Kidney epithelial cell (primary cell): ENCODE data around the gene SYNE1. TPM values are rescaled to one million over a fixed set of nuclear protein-coding genes. Genes with fewer than 3 reads are reported as not detected.
A peak's percentile ranks its signal among the peaks of the same experiment; 100 is the strongest.

ENCODE experiments used
- DNase-seq: peaks from one replicate; pipeline ENCODE4 v3.0.0-alpha.2; 2010; ENCODE audit warnings: low read depth
- H3K27me3 ChIP-seq: 2 replicates; pipeline ENCODE4 v1.6.0; 2011; ENCODE audit warnings: low read length; ENCODE audit not compliant: control insufficient read depth, insufficient read depth
- H3K36me3 ChIP-seq: 2 replicates; pipeline ENCODE4 v1.5.1; 2011; ENCODE audit warnings: low read length; ENCODE audit not compliant: control insufficient read depth, insufficient read depth
- H3K4me3 ChIP-seq: 2 replicates; pipeline ENCODE4 v1.5.1; 2011; ENCODE audit warnings: low read depth, mild to moderate bottlenecking, control low read depth, low read length
- CTCF ChIP-seq: IDR thresholded peaks from 2 replicates; pipeline ENCODE4 v1.5.1; 2011; ENCODE audit warnings: mild to moderate bottlenecking, moderate library complexity, low read length, control low read depth, inconsistent platforms; ENCODE audit not compliant: insufficient read depth, poor library complexity, severe bottlenecking
- total RNA-seq: library from RNA; depleted of rRNA; stranded (reverse); fragments of >200 nt; gene quantifications from 2 replicates; pipeline ENCODE4 v1.2.3, GENCODE V29; 2015

Gene SYNE1
- total RNA-seq, 1 donor from 2014 or later = 43.1 TPM

DNA sequence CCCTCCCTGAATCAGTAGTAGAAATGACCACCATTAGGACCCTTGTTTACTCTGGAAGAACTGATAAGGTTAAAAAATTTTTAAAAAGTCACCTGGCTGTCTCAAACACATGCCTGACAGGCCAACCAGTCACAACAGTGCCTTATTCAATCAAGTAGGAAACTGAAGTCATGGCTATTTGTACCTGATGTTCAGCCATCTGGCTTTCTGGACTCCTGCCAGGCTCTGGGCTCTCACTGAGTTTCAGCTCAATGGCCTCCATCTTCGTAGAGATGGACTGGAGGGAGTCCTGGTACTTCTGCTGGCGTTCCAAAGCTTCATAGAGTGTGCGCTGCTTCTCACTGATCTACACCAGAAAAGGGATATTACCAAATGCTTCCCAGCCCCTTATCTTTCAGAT is 343.8 kb downstream of the SYNE1 start:
- TF ChIP-seq CTCF = no peak

DNA sequence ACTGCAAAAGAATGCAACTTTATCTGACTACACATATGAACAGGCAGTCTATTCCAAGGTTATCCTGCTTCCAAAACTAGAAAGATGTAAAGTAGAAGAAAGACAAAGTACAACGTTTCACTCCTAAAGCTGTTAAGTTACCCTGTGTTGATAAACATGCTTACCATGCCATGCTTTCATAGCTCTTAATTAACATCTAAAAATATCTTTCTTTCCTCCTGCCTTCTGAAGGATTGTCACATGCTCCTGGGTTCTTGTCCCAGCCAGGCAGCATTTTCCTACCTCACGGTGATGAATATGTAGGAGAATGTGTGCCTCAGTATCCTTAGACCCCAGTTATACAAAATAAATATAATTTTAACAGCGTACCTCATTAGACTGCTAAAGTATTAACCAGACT is 344.6 kb downstream of the SYNE1 start:
- DNase-seq = no peak
- Histone ChIP-seq H3K4me3 (no peak overlapping the region), H3K36me3 (no peaks in the 10 kb centered on the region), H3K27me3 (no peaks in the 10 kb centered on the region)
- no peak for TF ChIP-seq CTCF

More for the DNA sequence above, 343.8 kb downstream of the SYNE1 start:
- no peaks in the 10 kb centered on the region for H3K36me3 ChIP-seq
- no peak for DNase-seq
- H3K27me3 ChIP-seq = no peaks in the 10 kb centered on the region
- no peak overlapping the region for H3K4me3 ChIP-seq

DNA sequence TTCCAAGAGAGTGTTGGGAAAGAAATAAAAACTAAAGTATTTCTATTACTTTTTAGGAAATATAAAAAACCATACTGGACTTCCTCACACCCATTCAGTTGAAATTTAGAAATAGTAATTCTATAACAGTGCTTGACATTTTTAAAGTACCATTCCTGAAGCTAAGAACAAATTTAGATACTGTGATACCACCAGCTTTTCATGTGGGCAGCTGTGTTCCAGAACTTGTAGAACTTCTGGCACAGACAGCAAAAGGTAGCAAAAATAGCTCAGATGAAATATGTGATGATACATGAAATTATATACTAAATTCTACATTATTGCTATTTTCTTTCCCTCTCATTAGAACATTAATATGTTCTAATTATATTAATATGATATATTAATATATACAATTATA is 346.5 kb downstream of the SYNE1 start:
- Histone ChIP-seq H3K36me3 (no peaks in the 10 kb centered on the region), H3K27me3 (no peaks in the 10 kb centered on the region), H3K4me3 (no peak overlapping the region)
- no peak for TF ChIP-seq CTCF
- no peak for DNase-seq

- DNase-seq = no peak
- Histone ChIP-seq H3K36me3 (peaks cover 1% of the 10 kb centered on the region), H3K27me3 (no peaks in the 10 kb centered on the region), H3K4me3 (no peak overlapping the region)
- TF ChIP-seq CTCF = no peak
Measured at GRCh38 chr6:152277826-152278329, 359.3 kb downstream of the SYNE1 start.

DNA sequence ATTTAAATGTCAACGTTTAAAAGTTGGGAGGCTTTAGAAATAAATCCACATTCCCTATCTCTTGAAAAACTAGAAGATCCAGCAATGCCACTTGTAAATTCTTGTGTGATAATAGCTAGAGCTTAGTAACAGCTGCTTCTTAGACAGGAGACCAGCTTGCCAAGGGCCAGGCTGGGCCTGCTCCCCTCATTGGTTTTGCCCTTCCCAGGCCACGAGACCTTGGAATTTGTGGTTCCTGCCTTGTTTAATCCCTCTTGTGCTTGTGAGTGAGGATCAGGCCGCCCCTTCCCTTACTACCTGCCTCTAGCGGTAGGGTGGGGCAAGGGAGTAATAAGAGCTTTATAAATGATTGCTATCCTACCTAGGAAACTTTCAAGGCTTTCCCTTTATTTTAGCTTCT is 363.5 kb downstream of the SYNE1 start:
- no peaks in the 10 kb centered on the region for H3K36me3 ChIP-seq
- TF ChIP-seq CTCF = peak; percentile 5
- H3K4me3 ChIP-seq = no peak overlapping the region
- DNase-seq = no peak
- no peaks in the 10 kb centered on the region for H3K27me3 ChIP-seq

GRCh38 chr6:152273002-152273401 is 364.2 kb downstream of the SYNE1 start:
- no peak for DNase-seq
- no peaks in the 10 kb centered on the region for H3K36me3 ChIP-seq
- TF ChIP-seq CTCF = no peak

More at GRCh38 chr6:152273002-152273401, 364.2 kb downstream of the SYNE1 start:
- Histone ChIP-seq H3K4me3 (no peak overlapping the region), H3K27me3 (no peaks in the 10 kb centered on the region)
